Activated naive CD8-positive, alpha-beta T cell treated with anti-CD3 and anti-CD28 coated beads for 36 hours (primary cell): Measurements from ENCODE around the gene GRIN2C. TPM values are rescaled to one million over a fixed set of nuclear protein-coding genes. Genes with fewer than 3 reads are reported as not detected.

ENCODE experiments used
- DNase-seq: peaks from one replicate; pipeline ENCODE4 v3.0.0; 2021
- H3K27ac Mint-ChIP-seq: one replicate; pipeline ENCODE4 v1.8.0; 2022; ENCODE audit warnings: mild to moderate bottlenecking, moderate library complexity, mixed read lengths
- H3K27me3 Mint-ChIP-seq: one replicate; pipeline ENCODE4 v1.8.0; 2022; ENCODE audit warnings: mild to moderate bottlenecking, mixed read lengths
- H3K36me3 Mint-ChIP-seq: one replicate; pipeline ENCODE4 v1.8.0; 2021; ENCODE audit warnings: mild to moderate bottlenecking, mixed read lengths
- H3K4me1 Mint-ChIP-seq: one replicate; pipeline ENCODE4 v1.8.0; 2021; ENCODE audit warnings: mixed read lengths
- H3K4me3 Mint-ChIP-seq: one replicate; pipeline ENCODE4 v1.8.0; 2022; ENCODE audit warnings: mild to moderate bottlenecking, moderate library complexity, mixed read lengths
- H3K9me3 Mint-ChIP-seq: one replicate; pipeline ENCODE4 v1.8.0; 2022; ENCODE audit warnings: mixed read lengths
- total RNA-seq, 2 experiments: library from RNA; stranded (reverse); gene quantifications; one replicate each; pipeline ENCODE4 v1.2.3, GENCODE V29; 2021

Gene GRIN2C
- total RNA-seq, 2 experiments from 2014 or later = not detected

GRCh38 chr17:74798239-74798707, 61.4 kb downstream of the GRIN2C start:
- DNase-seq = no peak
- Mint-ChIP-seq H3K27me3 (no peaks in the 10 kb centered on the region), H3K36me3 (peaks cover 11% of the 10 kb centered on the region), H3K4me1 (no peaks in the 10 kb centered on the region), H3K27ac (no peak overlapping the region), H3K9me3 (no peaks in the 10 kb centered on the region), H3K4me3 (no peak overlapping the region)

GRCh38 chr17:74797824-74798223, 61.9 kb downstream of the GRIN2C start:
- Mint-ChIP-seq H3K27me3 (no peaks in the 10 kb centered on the region), H3K27ac (no peak overlapping the region), H3K4me3 (no peak overlapping the region), H3K4me1 (no peaks in the 10 kb centered on the region), H3K36me3 (peaks cover 13% of the 10 kb centered on the region), H3K9me3 (no peaks in the 10 kb centered on the region)
- no peak for DNase-seq

- no peak for DNase-seq
- Mint-ChIP-seq H3K9me3 (no peaks in the 10 kb centered on the region), H3K36me3 (peaks cover 13% of the 10 kb centered on the region), H3K4me3 (no peak overlapping the region), H3K27ac (no peak overlapping the region), H3K4me1 (no peaks in the 10 kb centered on the region), H3K27me3 (no peaks in the 10 kb centered on the region)
Measured at GRCh38 chr17:74796866-74797265, 62.8 kb downstream of the GRIN2C start.

GRCh38 chr17:74796211-74796610, 63.5 kb downstream of the GRIN2C start:
- H3K4me1 Mint-ChIP-seq = peaks cover 4% of the 10 kb centered on the region
- DNase-seq = no peak
- H3K27ac Mint-ChIP-seq = no peak overlapping the region
- H3K27me3 Mint-ChIP-seq = no peaks in the 10 kb centered on the region
- no peak overlapping the region for H3K4me3 Mint-ChIP-seq
- H3K36me3 Mint-ChIP-seq = peaks cover 18% of the 10 kb centered on the region
- H3K9me3 Mint-ChIP-seq = no peaks in the 10 kb centered on the region

- Mint-ChIP-seq H3K27me3 (no peaks in the 10 kb centered on the region), H3K4me3 (no peak overlapping the region), H3K27ac (no peak overlapping the region), H3K9me3 (no peaks in the 10 kb centered on the region), H3K4me1 (peaks cover 12% of the 10 kb centered on the region), H3K36me3 (peaks cover 20% of the 10 kb centered on the region)
- DNase-seq = no peak
Measured at GRCh38 chr17:74795327-74796020, 64.2 kb downstream of the GRIN2C start.

GRCh38 chr17:74792586-74793105, 67.0 kb downstream of the GRIN2C start:
- no peak overlapping the region for H3K4me3 Mint-ChIP-seq
- no peaks in the 10 kb centered on the region for H3K9me3 Mint-ChIP-seq
- peaks cover 15% of the 10 kb centered on the region for H3K36me3 Mint-ChIP-seq
- peaks cover 21% of the 10 kb centered on the region for H3K4me1 Mint-ChIP-seq
- H3K27ac Mint-ChIP-seq = no peak overlapping the region
- DNase-seq = no peak
- H3K27me3 Mint-ChIP-seq = no peaks in the 10 kb centered on the region

Other genes starting within 250 kb of the GRIN2C start
- gene CD300E, start 236.1 kb downstream of the GRIN2C start, total RNA-seq = not detected
- gene CD300LF, start 147.0 kb downstream of the GRIN2C start, total RNA-seq = not detected
- 1 to 10 TPM; 1.8 TPM for gene RAB37, start 122.6 kb downstream of the GRIN2C start, total RNA-seq
- 100 to 1,000 TPM; 124 to 127 TPM for gene NHERF1, start 111.3 kb downstream of the GRIN2C start, total RNA-seq
- 10 to 100 TPM; 39.9 to 41.6 TPM for gene NAT9, start 83.5 kb downstream of the GRIN2C start, total RNA-seq
- gene FDXR, start 13.1 kb upstream of the GRIN2C start, total RNA-seq = 10 to 100 TPM; 13.3 to 14.6 TPM
- gene FADS6, start 33.7 kb upstream of the GRIN2C start, total RNA-seq = not detected
- not detected for gene USH1G, start 63.4 kb upstream of the GRIN2C start, total RNA-seq
- not detected for gene OTOP2, start 64.4 kb upstream of the GRIN2C start, total RNA-seq
- gene OTOP3, start 76.0 kb upstream of the GRIN2C start, total RNA-seq = not detected
- gene HID1, start 112.9 kb upstream of the GRIN2C start, total RNA-seq = 1 to 10 TPM; 1.6 to 1.9 TPM
- gene CDR2L, start 127.7 kb upstream of the GRIN2C start, total RNA-seq = 1 to 10 TPM in 1 of 2 experiments, under 1 TPM in 1; 0.74 to 1.2 TPM
- gene MRPL58, start 152.8 kb upstream of the GRIN2C start, total RNA-seq = 10 to 100 TPM; 64.4 to 69.0 TPM
- 100 to 1,000 TPM; 185 to 189 TPM for gene ATP5PD, start 187.1 kb upstream of the GRIN2C start, total RNA-seq
- gene KCTD2, start 187.3 kb upstream of the GRIN2C start, total RNA-seq = 10 to 100 TPM; 14.1 to 14.7 TPM
- 1 to 10 TPM; 2.1 TPM for gene SLC16A5, start 228.1 kb upstream of the GRIN2C start, total RNA-seq